Fibroblast of the aortic adventitia (primary cell): ENCODE data around the gene GSG1. TPM values are rescaled to one million over a fixed set of nuclear protein-coding genes. Genes with fewer than 3 reads are reported as not detected.
A peak's percentile ranks its signal among the peaks of the same experiment; 100 is the strongest.

Source experiments
- DNase-seq: peaks from one replicate; pipeline ENCODE4 v3.0.0-alpha.2; 2010; ENCODE audit warnings: low read depth
- H3K4me3 ChIP-seq: 2 replicates; pipeline ENCODE4 v1.5.1; 2011; ENCODE audit warnings: low read depth, mild to moderate bottlenecking, control low read depth, low read length, moderate library complexity
- CTCF ChIP-seq: IDR thresholded peaks from 2 replicates; pipeline ENCODE4 v1.5.1; 2011; ENCODE audit warnings: mild to moderate bottlenecking, low read length, control low read depth, inconsistent platforms; ENCODE audit not compliant: insufficient read depth
- total RNA-seq: library from RNA; depleted of rRNA; stranded (reverse); fragments of >200 nt; gene quantifications from 2 replicates; pipeline ENCODE4 v1.2.3, GENCODE V29; 2012; ENCODE audit warnings: low replicate concordance

The GSG1 gene
- total RNA-seq, 1 donor: 0.45 TPM

DNA sequence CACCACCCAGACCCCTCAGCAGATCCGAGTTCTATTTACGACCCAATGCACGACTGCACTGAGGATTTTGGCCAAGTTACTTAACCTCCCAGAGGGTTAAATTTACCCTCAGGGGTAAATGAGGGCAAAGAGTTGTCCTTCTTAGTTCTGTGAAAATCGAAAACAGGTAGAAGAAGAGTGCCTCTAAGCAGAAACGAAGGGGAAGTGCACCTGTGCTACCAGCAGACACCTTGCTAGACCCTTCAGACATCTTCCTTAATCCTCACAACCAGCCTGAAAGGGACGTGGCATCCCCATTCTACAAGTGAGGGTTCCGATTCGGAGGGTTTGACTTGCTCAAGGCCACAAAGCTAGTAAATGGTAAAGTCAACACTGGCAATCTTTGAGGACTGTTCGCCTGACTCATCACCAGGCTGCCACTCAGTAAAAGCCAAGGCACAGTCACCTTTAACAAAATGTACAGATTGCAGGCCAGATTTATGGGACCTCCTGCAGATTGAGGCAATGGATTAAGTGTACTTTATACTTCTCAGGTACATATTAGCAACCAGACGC, 1.6 kb downstream of the GSG1 start:
- no peak overlapping the region for H3K4me3 ChIP-seq
- TF ChIP-seq CTCF: no peak
- no peak for DNase-seq

DNA sequence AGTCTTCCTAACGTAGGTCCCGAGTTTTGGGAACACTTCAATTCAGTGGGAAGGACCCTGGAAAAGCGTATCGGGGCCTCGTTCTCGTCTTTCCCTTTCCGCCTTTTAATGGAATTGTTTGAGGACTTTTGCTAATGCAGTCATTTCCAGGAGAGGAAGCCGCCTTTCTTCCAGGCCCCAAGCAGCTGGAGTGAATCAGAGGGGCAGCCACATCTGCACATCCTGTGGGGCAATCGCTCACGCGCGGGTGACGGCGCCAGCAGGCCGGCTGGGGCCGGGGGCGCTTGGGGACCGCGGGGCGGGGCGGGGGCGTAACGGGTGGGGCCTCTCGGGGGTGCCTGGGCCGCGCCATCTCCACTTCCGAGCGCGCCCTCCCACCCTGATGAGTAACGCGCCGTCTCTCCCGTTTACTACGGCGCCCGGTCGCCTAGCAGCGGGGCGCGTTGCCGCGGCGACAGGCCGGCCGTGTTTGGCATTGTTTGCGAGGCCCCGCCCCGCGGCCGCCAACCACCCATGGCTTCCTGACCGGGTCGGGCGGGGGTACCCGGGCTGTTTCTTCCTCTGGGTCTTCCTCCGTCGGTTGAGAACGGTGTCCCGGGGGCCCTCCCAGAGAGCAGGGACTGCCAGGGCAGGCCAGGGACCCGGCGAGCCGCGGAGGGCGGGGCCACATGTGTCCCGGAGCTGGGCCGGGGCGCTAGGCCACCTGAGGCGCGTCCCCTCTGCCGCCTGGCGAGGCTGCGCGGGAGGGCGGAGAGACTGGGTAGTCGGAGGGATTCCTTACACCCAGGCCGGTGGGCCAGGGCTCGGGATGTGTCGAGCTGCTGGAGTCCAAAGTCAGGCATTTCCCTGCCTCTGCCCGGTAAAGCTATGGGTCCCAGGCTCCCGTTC, 2.3 kb downstream of the GSG1 start:
- peak; percentile 91 for DNase-seq
- no peak for TF ChIP-seq CTCF
- H3K4me3 ChIP-seq: peak overlapping the region; percentile 48

GRCh38 chr12:13100605-13100881, 2.9 kb downstream of the GSG1 start:
- H3K4me3 ChIP-seq: peak overlapping the region; percentile 44
- no peak for TF ChIP-seq CTCF
- DNase-seq: no peak

GRCh38 chr12:13099844-13100604, 3.4 kb downstream of the GSG1 start:
- no peak overlapping the region for H3K4me3 ChIP-seq
- no peak for TF ChIP-seq CTCF
- DNase-seq: no peak

DNA sequence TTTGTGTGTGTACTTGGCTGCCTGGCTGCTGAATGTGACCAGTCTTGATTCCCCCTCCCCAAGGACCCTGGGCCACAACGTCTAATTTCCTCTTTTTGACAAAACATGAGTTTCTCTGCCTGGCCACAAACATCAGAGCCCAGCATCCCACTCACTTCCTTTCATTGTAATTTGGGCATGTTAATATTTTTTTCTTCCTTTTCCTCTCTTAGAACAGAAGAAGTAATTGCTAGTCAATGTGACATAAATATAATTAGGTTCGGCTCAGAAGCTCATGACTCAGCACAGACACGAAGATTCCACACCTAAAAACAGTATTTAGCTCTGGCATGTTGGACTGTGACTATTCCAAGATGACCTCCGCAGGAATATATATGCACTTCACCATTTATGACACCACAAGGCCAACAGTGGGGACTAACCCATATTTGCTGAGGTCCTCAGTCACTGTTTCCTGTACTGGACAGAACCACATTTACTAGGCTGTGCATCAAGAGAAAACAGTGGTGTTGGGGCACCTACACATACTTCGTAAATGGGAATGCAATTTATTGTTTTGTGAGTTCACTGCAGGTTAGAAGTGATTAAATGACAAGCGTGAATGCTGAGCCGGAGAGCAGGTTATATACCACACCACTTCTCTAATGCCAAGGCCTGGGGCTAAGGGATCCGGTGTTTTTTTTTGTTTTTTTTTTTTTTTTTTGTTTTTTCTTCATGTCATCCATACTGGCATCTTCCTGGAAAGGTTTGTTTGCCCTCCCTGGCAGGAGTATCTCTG, 4.2 kb downstream of the GSG1 start:
- H3K4me3 ChIP-seq: no peak overlapping the region
- TF ChIP-seq CTCF: no peak

GRCh38 chr12:13097491-13098011, 5.9 kb downstream of the GSG1 start:
- peak; percentile 76 for DNase-seq
- H3K4me3 ChIP-seq: peak overlapping the region; percentile 52
- TF ChIP-seq CTCF: no peak

More for the DNA sequence above, 4.2 kb downstream of the GSG1 start:
- DNase-seq: no peak
